T-helper 1 cell treated with Interleukin-12 subunit alpha and Interleukin-12 subunit beta and Interleukin-4 antibody, amounts not matched to agents 30 μg/mL and 1 μg/mL, for 36 hours (primary cell): ENCODE results near the gene MIDN.

Experiments used
- H3K27ac Mint-ChIP-seq: one replicate; pipeline ENCODE4 v1.8.0; 2021; ENCODE audit warnings: mild to moderate bottlenecking, mixed read lengths
- H3K27me3 Mint-ChIP-seq: one replicate; pipeline ENCODE4 v1.8.0; 2021; ENCODE audit warnings: low read depth, mixed read lengths
- H3K36me3 Mint-ChIP-seq: one replicate; pipeline ENCODE4 v1.8.0; 2021; ENCODE audit warnings: low read depth, mixed read lengths
- H3K4me1 Mint-ChIP-seq: one replicate; pipeline ENCODE4 v1.8.0; 2021; ENCODE audit warnings: low read depth, mixed read lengths
- H3K4me3 Mint-ChIP-seq: one replicate; pipeline ENCODE4 v1.8.0; 2021; ENCODE audit warnings: mild to moderate bottlenecking, moderate library complexity, mixed read lengths
- H3K9me3 Mint-ChIP-seq: one replicate; pipeline ENCODE4 v1.8.0; 2021; ENCODE audit warnings: mixed read lengths

Gene MIDN

GRCh38 chr19:1288833-1289685 is 40.7 kb downstream of the MIDN start:
- Mint-ChIP-seq H3K27ac (no peak overlapping the region), H3K27me3 (peaks cover 28% of the 10 kb centered on the region), H3K4me1 (peaks cover 2% of the 10 kb centered on the region), H3K4me3 (no peak overlapping the region), H3K9me3 (no peaks in the 10 kb centered on the region), H3K36me3 (no peaks in the 10 kb centered on the region)

DNA sequence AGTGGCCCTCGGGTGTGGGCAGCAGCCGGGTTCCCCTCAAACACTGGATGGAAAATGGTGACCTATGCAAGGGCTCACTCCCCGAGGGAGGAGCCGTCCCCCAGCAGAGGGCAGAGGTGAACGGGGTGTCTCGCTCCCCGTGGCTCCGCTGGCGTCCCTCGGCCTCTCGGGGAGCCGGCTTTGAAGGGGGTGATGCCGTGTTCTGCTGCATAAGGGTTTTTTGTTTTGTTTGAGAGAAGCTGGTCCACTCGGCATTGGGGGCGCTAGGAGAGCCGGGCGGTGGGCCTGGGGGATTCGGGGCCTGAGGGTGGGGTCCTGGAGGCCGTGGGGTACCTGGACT is 41.3 kb downstream of the MIDN start:
- Mint-ChIP-seq H3K27ac (no peak overlapping the region), H3K9me3 (no peaks in the 10 kb centered on the region), H3K4me3 (no peak overlapping the region), H3K27me3 (peaks cover 24% of the 10 kb centered on the region), H3K36me3 (no peaks in the 10 kb centered on the region), H3K4me1 (peaks cover 2% of the 10 kb centered on the region)

DNA sequence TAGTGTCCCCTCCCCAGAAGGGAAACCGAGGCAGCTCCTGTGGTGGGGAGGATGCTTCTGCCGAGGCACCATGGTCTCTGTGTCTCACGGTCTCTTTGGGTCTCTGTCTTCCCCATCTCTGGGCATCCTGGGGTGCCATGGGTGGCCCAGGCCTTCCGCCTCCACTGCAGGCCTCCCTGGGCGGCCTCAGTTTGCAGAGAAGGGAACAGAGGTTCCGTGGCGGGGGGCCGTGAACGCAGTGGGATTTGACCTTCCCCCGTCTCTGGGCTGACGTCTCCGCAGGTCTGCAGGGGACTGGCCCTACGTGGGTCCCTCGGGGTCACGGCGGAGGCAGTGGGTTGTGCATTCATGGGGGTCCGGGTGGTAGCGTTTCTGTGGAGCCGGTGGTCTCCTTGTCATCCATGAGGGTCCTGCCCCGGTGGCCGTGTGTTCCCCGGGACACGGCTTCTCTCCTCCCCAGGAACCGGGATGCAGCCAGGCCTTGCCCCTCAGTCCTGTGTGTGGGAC is 41.9 kb downstream of the MIDN start:
- H3K4me3 Mint-ChIP-seq = no peak overlapping the region
- H3K9me3 Mint-ChIP-seq = no peaks in the 10 kb centered on the region
- no peak overlapping the region for H3K27ac Mint-ChIP-seq
- no peaks in the 10 kb centered on the region for H3K36me3 Mint-ChIP-seq
- H3K27me3 Mint-ChIP-seq = peaks cover 20% of the 10 kb centered on the region
- no peaks in the 10 kb centered on the region for H3K4me1 Mint-ChIP-seq

DNA sequence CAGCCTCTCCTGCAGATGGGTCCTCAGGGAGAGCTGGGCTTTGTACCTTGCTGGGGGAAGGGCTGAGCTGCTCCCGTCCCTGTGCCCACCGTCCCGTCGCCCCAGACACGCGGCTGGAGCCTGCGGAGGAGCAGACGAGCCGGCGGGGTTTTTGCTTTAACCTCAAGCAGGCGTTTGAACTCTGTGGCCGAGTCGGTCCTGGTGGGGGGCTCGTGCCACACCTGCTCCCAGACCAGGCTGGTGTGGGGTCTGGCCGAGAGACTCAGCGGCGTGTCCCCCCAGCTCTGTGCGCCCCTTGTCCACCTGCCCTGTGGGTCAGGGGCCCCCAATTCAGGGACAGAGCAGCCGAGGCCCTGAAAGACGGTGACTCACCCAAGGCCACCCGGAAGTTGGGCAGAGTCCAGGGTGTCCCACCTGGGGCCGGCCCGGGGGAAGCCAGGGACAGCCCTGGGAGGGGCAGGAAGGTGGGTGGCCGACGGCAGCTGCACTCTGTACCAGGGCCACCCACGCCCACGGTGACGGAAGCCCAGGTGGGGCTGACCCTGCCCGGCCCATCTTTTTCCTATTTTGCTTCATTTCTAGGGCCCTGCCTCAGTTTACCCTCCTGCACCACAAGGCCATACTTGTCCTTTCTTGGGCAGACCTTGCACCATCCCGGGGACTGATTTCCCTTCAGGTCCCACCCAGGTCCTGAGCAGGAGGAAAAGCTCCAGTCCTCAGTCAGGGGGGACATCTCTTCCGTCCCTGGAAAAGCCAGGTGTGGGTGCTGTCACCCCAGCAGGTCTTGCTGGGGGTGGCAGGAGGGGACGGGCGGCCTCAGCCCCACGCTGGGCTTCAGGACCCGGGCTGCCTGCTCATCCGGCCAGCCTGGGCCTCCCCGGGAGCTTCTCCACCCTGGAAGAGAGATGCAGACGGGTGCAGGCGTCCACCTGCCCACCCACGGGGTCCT is 42.6 kb downstream of the MIDN start:
- peaks cover 18% of the 10 kb centered on the region for H3K27me3 Mint-ChIP-seq
- H3K4me3 Mint-ChIP-seq = no peak overlapping the region
- no peaks in the 10 kb centered on the region for H3K36me3 Mint-ChIP-seq
- H3K4me1 Mint-ChIP-seq = no peaks in the 10 kb centered on the region
- no peaks in the 10 kb centered on the region for H3K9me3 Mint-ChIP-seq
- H3K27ac Mint-ChIP-seq = no peak overlapping the region

- Mint-ChIP-seq H3K4me1 (no peaks in the 10 kb centered on the region), H3K9me3 (no peaks in the 10 kb centered on the region), H3K36me3 (no peaks in the 10 kb centered on the region), H3K27ac (no peak overlapping the region), H3K27me3 (peaks cover 14% of the 10 kb centered on the region), H3K4me3 (no peak overlapping the region)
Observed at GRCh38 chr19:1291761-1292418, 43.5 kb downstream of the MIDN start.

DNA sequence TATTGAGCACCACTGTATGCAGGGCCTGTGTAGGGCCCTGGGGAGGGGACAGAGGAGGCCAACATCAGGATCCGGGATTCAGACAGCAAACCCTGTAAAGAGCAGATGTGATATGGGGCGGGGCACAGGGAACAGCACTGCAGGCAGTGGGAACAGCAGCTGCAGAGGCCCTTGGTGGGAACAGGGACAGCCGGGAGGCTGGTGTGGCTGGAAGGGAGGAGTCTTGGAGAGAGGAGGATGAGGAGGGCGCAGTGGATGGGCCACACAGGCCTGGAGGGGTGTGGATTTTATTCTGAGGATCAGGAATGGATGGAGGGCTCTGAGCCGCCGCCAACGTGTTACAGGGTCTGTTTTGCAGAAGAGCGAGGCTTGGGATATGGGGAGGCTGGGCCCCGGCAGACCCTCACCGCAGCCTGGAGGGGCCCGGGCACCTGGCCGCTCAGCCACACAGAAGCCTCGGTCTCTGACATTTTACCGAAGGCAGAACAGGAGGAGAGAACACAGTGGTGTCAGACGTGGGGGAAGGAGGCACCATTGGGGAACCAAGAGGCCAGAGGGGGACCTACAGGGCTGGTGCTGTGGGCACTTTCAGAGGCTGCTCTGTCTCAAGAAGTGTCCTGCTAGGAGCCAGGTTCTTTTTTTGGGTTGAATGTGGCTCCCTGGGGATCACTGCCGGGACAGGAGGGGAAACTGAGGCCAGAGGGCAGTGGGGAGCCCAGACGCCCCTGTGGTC is 44.2 kb downstream of the MIDN start:
- H3K9me3 Mint-ChIP-seq = no peaks in the 10 kb centered on the region
- H3K4me3 Mint-ChIP-seq = no peak overlapping the region
- peaks cover 17% of the 10 kb centered on the region for H3K27me3 Mint-ChIP-seq
- no peaks in the 10 kb centered on the region for H3K36me3 Mint-ChIP-seq
- no peaks in the 10 kb centered on the region for H3K4me1 Mint-ChIP-seq
- H3K27ac Mint-ChIP-seq = no peak overlapping the region

GRCh38 chr19:1293782-1294604 is 45.6 kb downstream of the MIDN start:
- H3K9me3 Mint-ChIP-seq = no peaks in the 10 kb centered on the region
- H3K4me3 Mint-ChIP-seq = no peak overlapping the region
- H3K27me3 Mint-ChIP-seq = peaks cover 16% of the 10 kb centered on the region
- no peak overlapping the region for H3K27ac Mint-ChIP-seq
- H3K4me1 Mint-ChIP-seq = no peaks in the 10 kb centered on the region
- no peaks in the 10 kb centered on the region for H3K36me3 Mint-ChIP-seq

GRCh38 chr19:1294688-1295087 is 46.3 kb downstream of the MIDN start:
- Mint-ChIP-seq H3K36me3 (no peaks in the 10 kb centered on the region), H3K4me3 (no peak overlapping the region), H3K27me3 (peaks cover 14% of the 10 kb centered on the region), H3K4me1 (no peaks in the 10 kb centered on the region), H3K9me3 (no peaks in the 10 kb centered on the region), H3K27ac (no peak overlapping the region)

DNA sequence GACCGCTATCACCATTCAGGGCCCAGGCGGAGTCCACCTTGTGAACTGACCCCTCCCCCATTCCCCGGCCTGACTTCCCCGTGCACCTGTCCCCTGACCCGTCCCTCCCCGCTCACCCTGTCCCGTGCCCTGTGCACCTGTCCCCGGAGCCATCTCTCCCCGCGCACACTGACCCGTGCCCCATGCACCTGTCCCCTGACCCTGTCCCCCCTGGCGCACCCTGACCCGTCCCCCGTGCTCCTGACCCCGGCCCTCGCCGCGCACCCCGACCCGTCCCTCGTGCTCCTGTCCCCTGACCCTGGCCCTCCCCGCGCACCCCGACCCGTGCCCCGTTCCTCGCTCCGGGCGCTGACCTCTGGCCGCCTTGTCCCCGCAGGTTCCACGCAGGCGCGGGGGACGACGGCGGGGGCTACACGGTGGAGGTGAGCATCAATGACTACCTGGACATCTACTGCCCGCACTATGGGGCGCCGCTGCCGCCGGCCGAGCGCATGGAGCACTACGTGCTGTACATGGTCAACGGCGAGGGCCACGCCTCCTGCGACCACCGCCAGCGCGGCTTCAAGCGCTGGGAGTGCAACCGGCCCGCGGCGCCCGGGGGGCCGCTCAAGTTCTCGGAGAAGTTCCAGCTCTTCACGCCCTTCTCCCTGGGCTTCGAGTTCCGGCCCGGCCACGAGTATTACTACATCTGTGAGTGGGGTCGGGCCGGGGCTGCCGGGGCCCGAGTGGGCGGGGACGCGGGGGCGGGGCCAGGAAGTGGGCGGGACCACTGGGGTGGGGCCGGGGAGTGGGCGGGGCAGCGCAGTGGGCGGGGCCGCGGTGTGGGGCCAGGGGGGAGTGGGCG is 47.0 kb downstream of the MIDN start:
- no peaks in the 10 kb centered on the region for H3K9me3 Mint-ChIP-seq
- no peak overlapping the region for H3K27ac Mint-ChIP-seq
- H3K4me1 Mint-ChIP-seq = no peaks in the 10 kb centered on the region
- no peak overlapping the region for H3K4me3 Mint-ChIP-seq
- H3K27me3 Mint-ChIP-seq = peaks cover 14% of the 10 kb centered on the region
- H3K36me3 Mint-ChIP-seq = no peaks in the 10 kb centered on the region

- H3K4me3 Mint-ChIP-seq = no peak overlapping the region
- H3K36me3 Mint-ChIP-seq = no peaks in the 10 kb centered on the region
- H3K27me3 Mint-ChIP-seq = peaks cover 14% of the 10 kb centered on the region
- no peaks in the 10 kb centered on the region for H3K4me1 Mint-ChIP-seq
- H3K27ac Mint-ChIP-seq = no peak overlapping the region
- no peaks in the 10 kb centered on the region for H3K9me3 Mint-ChIP-seq
Observed at GRCh38 chr19:1296078-1296477, 47.7 kb downstream of the MIDN start.

DNA sequence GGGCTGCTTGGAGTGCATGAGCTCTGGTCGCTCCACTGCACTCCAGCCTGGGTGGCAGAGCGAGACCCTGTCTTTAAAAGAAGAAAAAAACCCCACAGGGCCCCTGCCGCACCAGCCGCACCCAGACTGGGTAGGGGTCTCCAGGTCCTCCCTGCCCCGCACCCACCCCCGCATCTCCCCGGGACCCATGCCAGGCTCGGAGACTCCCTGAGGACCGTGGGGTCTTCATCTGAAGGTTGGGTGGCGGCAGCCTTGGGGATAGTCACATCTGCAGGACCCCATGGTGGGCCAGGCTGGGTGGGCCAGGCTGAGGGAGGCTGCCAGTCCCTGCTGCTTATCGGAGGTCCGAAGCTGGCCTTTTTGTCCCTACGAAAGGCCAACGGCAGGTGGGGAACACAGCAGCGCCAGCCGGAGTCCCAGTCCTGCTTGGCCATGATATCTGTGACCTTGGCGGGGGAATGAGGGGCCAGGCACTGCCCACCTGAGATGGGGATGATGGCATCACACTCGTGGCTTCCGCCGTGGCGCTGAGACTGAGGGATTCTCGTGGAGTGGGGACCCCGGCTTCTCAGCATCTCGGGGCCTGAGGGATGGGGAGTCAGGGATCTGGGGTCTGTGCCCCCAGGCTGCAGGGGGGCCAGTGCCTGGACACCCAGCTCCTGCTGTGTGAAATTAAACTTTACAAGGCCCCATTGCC is 48.3 kb downstream of the MIDN start:
- Mint-ChIP-seq H3K36me3 (no peaks in the 10 kb centered on the region), H3K9me3 (no peaks in the 10 kb centered on the region), H3K27ac (no peak overlapping the region), H3K4me1 (no peaks in the 10 kb centered on the region), H3K27me3 (peaks cover 14% of the 10 kb centered on the region), H3K4me3 (no peak overlapping the region)

DNA sequence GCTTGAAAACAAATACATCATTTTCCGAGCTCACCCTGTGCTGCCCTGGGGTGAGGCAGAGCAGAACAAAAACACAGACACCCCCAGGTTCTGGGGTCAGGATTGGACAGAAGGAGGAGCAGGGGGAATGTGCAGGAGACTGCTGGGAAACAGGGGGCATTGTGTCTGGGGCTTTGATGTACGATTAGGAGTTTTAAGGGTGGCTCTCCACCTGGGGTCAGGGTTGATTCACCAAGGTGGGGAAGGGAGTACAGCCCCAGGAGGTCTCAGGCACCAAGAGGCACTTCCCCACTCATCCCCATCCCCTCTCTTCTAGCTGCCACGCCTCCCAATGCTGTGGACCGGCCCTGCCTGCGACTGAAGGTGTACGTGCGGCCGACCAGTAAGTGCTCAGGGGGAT is 49.9 kb downstream of the MIDN start:
- Mint-ChIP-seq H3K27me3 (peaks cover 8% of the 10 kb centered on the region), H3K27ac (no peak overlapping the region), H3K4me3 (no peak overlapping the region), H3K9me3 (no peaks in the 10 kb centered on the region), H3K4me1 (no peaks in the 10 kb centered on the region), H3K36me3 (no peaks in the 10 kb centered on the region)
